HEK293 (cell line): ENCODE data around the gene OPCML.
A peak's percentile ranks its signal among the peaks of the same experiment; 100 is the strongest.

Source experiments
- CTCF ChIA-PET: fragments of 350-600 bp; formaldehyde crosslinking; extraction: SDS; loops from one replicate; lab custom pipeline; 2021; ENCODE audit warnings: antibody characterized with exemption; lab: Yijun Ruan, JAX
- POLR2A ChIA-PET: fragments of 300-600 bp; formaldehyde crosslinking; extraction: SDS; loops from one replicate; lab custom pipeline; 2020; ENCODE audit warnings: antibody characterized with exemption, inconsistent platforms; lab: Yijun Ruan, JAX
- H3K27ac ChIP-seq: fragments of 200-500 bp; sonication (Bioruptor generic); 2 replicates; pipeline ENCODE4 v1.5.1; 2014; ENCODE audit warnings: low read depth, low read length, control low read depth, inconsistent platforms; ENCODE audit errors: extremely low read depth
- H3K36me3 ChIP-seq, 2 experiments: fragments of 200-500 bp in 1 of 2; sonication (Bioruptor generic) in 1 of 2; 1 replicate in 1 of 2; 2 replicates in 1 of 2; pipeline ENCODE4 v1.5.1; 2014 to 2017; ENCODE audit warnings: inconsistent platforms in 2 of 2, low read length in 2 of 2; ENCODE audit not compliant: control insufficient read depth in 2 of 2, insufficient read depth in 1 of 2
- H3K4me1 ChIP-seq: fragments of 200-500 bp; sonication (Bioruptor generic); 2 replicates; pipeline ENCODE4 v1.5.1; 2014; ENCODE audit warnings: mild to moderate bottlenecking, low read length, inconsistent platforms; ENCODE audit not compliant: control insufficient read depth, insufficient read depth
- H3K4me3 ChIP-seq: 2 replicates; pipeline ENCODE4 v1.5.1; 2011; ENCODE audit warnings: low read depth, mild to moderate bottlenecking, control low read depth, low read length, moderate library complexity
- H3K9me3 ChIP-seq: fragments of 200-500 bp; sonication (Bioruptor generic); 2 replicates; pipeline ENCODE4 v1.5.1; 2014; ENCODE audit warnings: low read depth, low read length, inconsistent platforms; ENCODE audit not compliant: control insufficient read depth, insufficient read depth
- HOXA7 ChIP-seq: sonication (generic); formaldehyde crosslinking; IDR thresholded peaks from 2 replicates; pipeline ENCODE4 v1.8.1; 2022; ENCODE audit warnings: missing genetic modification reagents, borderline replicate concordance
- MEIS1 ChIP-seq: sonication (generic); formaldehyde crosslinking; IDR thresholded peaks from 2 replicates; pipeline ENCODE4 v1.8.1; 2022; ENCODE audit warnings: missing genetic modification reagents, mild to moderate bottlenecking, borderline replicate concordance
- REPIN1 ChIP-seq: fragments of 450-650 bp; formaldehyde crosslinking; IDR thresholded peaks from 2 replicates; pipeline ENCODE4 v1.5.1; 2017; ENCODE audit warnings: missing biosample characterization, missing genetic modification characterization, low read depth
- SCRT1 ChIP-seq: fragments of 450-650 bp; formaldehyde crosslinking; IDR thresholded peaks from 2 replicates; pipeline ENCODE4 v1.5.1; 2016; ENCODE audit warnings: missing biosample characterization, missing genetic modification characterization, borderline replicate concordance
- SP7 ChIP-seq: fragments of 450-650 bp; formaldehyde crosslinking; IDR thresholded peaks from 2 replicates; pipeline ENCODE4 v1.5.1; 2016; ENCODE audit warnings: missing biosample characterization, missing genetic modification characterization
- ZBTB48 ChIP-seq: fragments of 450-650 bp; formaldehyde crosslinking; IDR thresholded peaks from 2 replicates; pipeline ENCODE4 v1.5.1; 2016; ENCODE audit warnings: missing biosample characterization, missing genetic modification characterization
- ZIC2 ChIP-seq: fragments of 450-650 bp; formaldehyde crosslinking; IDR thresholded peaks from 2 replicates; pipeline ENCODE4 v1.5.1; 2016; ENCODE audit warnings: missing biosample characterization, missing genetic modification characterization
- ZNF133 ChIP-seq: fragments of 450-650 bp; formaldehyde crosslinking; IDR thresholded peaks from 2 replicates; pipeline ENCODE4 v1.5.1; 2016; ENCODE audit warnings: missing biosample characterization, missing genetic modification characterization
- ZNF140 ChIP-seq: fragments of 450-650 bp; formaldehyde crosslinking; IDR thresholded peaks from 2 replicates; pipeline ENCODE4 v1.5.1; 2016; ENCODE audit warnings: missing biosample characterization, missing genetic modification characterization
- ZNF174 ChIP-seq: fragments of 450-650 bp; formaldehyde crosslinking; IDR thresholded peaks from 2 replicates; pipeline ENCODE4 v1.5.0; 2017; ENCODE audit warnings: missing biosample characterization, mild to moderate bottlenecking, missing genetic modification characterization
- ZNF274 ChIP-seq, 2 experiments: fragments of 200-500 bp in 1 of 2; fragments of 450-650 bp in 1 of 2; sonication (Bioruptor generic) in 1 of 2; formaldehyde crosslinking in 1 of 2; IDR thresholded peaks; 2 replicates each; pipeline versions ENCODE4 v1.5.1 to v1.6.1; 2014 to 2016; ENCODE audit warnings: borderline replicate concordance in 1 of 2, inconsistent platforms in 1 of 2, low read length in 1 of 2, missing biosample characterization in 1 of 2, missing genetic modification characterization in 1 of 2
- ZNF324 ChIP-seq: fragments of 450-650 bp; formaldehyde crosslinking; IDR thresholded peaks from 2 replicates; pipeline ENCODE4 v1.5.1; 2016; ENCODE audit warnings: missing biosample characterization, missing genetic modification characterization
- ZNF530 ChIP-seq: fragments of 450-650 bp; formaldehyde crosslinking; IDR thresholded peaks from 2 replicates; pipeline ENCODE4 v1.5.1; 2016; ENCODE audit warnings: low read depth, missing biosample characterization, missing genetic modification characterization
- ZNF558 ChIP-seq: fragments of 450-650 bp; formaldehyde crosslinking; IDR thresholded peaks from 2 replicates; pipeline ENCODE4 v1.5.1; 2016; ENCODE audit warnings: missing biosample characterization, missing genetic modification characterization
- ZNF654 ChIP-seq: fragments of 450-650 bp; formaldehyde crosslinking; IDR thresholded peaks from 2 replicates; pipeline ENCODE4 v1.5.1; 2016; ENCODE audit warnings: low read depth, missing biosample characterization, missing genetic modification characterization
- ZNF660 ChIP-seq: fragments of 450-650 bp; IDR thresholded peaks from 2 replicates; pipeline ENCODE4 v1.5.1; 2018; ENCODE audit warnings: missing biosample characterization, mild to moderate bottlenecking, missing genetic modification characterization
- ZNF664 ChIP-seq: fragments of 450-650 bp; formaldehyde crosslinking; IDR thresholded peaks from 2 replicates; pipeline ENCODE4 v1.5.1; 2016; ENCODE audit warnings: missing biosample characterization, missing genetic modification characterization
- ZNF785 ChIP-seq: fragments of 450-650 bp; formaldehyde crosslinking; IDR thresholded peaks from 2 replicates; pipeline ENCODE4 v1.5.1; 2016; ENCODE audit warnings: missing biosample characterization, missing genetic modification characterization
- ZNF792 ChIP-seq: fragments of 450-650 bp; formaldehyde crosslinking; IDR thresholded peaks from 2 replicates; pipeline ENCODE4 v1.5.1; 2016; ENCODE audit warnings: missing biosample characterization, missing genetic modification characterization
- ZNF837 ChIP-seq: fragments of 450-650 bp; formaldehyde crosslinking; IDR thresholded peaks from 2 replicates; pipeline ENCODE4 v1.5.1; 2016; ENCODE audit warnings: missing biosample characterization, missing genetic modification characterization
- ZSCAN30 ChIP-seq: fragments of 450-650 bp; IDR thresholded peaks from 2 replicates; pipeline ENCODE4 v1.5.1; 2018; ENCODE audit warnings: missing biosample characterization, mild to moderate bottlenecking, missing genetic modification characterization, moderate library complexity
- ZXDB ChIP-seq: fragments of 450-650 bp; formaldehyde crosslinking; IDR thresholded peaks from 2 replicates; pipeline ENCODE4 v1.5.1; 2016; ENCODE audit warnings: missing biosample characterization, missing genetic modification characterization
- TF ChIP-seq, protein P1 (sequence below): fragments of 450-650 bp; formaldehyde crosslinking; IDR thresholded peaks from 2 replicates; pipeline ENCODE4 v1.5.1; 2016; ENCODE audit warnings: missing biosample characterization, missing genetic modification characterization
- TF ChIP-seq, protein P2 (sequence below): fragments of 450-650 bp; formaldehyde crosslinking; IDR thresholded peaks from 2 replicates; pipeline ENCODE4 v1.5.1; 2016; ENCODE audit warnings: missing biosample characterization, missing genetic modification characterization

OPCML gene

DNA sequence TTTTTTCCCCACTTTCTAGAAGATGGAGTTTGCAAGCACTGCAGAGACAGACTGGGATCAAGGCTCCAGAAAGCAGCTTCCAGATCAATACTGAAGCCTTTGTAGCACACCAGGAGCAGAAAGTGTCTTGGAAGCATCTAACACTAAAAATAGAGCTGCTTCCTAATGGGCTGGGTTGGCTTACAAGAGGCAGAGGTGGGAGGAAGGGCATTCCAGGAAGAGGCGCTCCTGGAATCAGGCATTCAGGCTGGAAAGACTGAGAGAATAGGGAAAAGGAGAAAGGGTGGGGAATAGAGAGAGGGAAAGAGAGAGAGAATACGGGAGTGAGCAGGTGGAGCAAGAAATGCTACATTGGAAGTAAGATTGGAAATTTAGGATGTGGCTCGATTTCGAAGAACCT is 395.9 kb downstream of the OPCML start:
- H3K4me3 ChIP-seq: no peak overlapping the region
- H3K4me1 ChIP-seq: no peaks in the 10 kb centered on the region
- ChIA-PET CTCF (interaction anchor here (0.6 to 3.4 kb wide), 7 partner anchors 8 to 1516 kb away, joined by 3 to 22 read pairs (median 4); no protein-coding TSS in a partner anchor), POLR2A (no interaction called here)
- H3K36me3 ChIP-seq: no peaks in the 10 kb centered on the region
- H3K9me3 ChIP-seq: no peaks in the 10 kb centered on the region
- no peak overlapping the region for H3K27ac ChIP-seq
- TF ChIP-seq ZIC2 (tag by site-specific recombination) (no peak), ZNF660 (tag by site-specific recombination) (no peak), ZNF530 (tag by site-specific recombination) (no peak), ZNF174 (tag by site-specific recombination) (no peak), ZNF664 (no peak), SCRT1 (no peak), ZSCAN30 (tag by site-specific recombination) (no peak), ZNF133 (no peak), ZNF324 (tag by site-specific recombination) (no peak), SP7 (tag by site-specific recombination) (no peak), ZNF792 (tag by site-specific recombination) (no peak), MEIS1 (no peak), ZNF837 (no peak), HOXA7 (CRISPR knock-in tag) (no peak), ZNF558 (tag by site-specific recombination) (no peak), ZXDB (tag by site-specific recombination) (no peak), ZNF785 (no peak), ZBTB48 (no peak), ZNF274 (IDR thresholded peaks at IDR 0.05; ENCODE audit: low read length) (no peak), ZNF274 (tag by site-specific recombination; IDR thresholded peaks at IDR 0.05; ENCODE audit: borderline replicate concordance) (no peak)
- TF ChIP-seq, protein P1, sequence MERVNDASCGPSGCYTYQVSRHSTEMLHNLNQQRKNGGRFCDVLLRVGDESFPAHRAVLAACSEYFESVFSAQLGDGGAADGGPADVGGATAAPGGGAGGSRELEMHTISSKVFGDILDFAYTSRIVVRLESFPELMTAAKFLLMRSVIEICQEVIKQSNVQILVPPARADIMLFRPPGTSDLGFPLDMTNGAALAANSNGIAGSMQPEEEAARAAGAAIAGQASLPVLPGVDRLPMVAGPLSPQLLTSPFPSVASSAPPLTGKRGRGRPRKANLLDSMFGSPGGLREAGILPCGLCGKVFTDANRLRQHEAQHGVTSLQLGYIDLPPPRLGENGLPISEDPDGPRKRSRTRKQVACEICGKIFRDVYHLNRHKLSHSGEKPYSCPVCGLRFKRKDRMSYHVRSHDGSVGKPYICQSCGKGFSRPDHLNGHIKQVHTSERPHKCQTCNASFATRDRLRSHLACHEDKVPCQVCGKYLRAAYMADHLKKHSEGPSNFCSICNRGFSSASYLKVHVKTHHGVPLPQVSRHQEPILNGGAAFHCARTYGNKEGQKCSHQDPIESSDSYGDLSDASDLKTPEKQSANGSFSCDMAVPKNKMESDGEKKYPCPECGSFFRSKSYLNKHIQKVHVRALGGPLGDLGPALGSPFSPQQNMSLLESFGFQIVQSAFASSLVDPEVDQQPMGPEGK: no peak
- TF ChIP-seq, all 188 proteins: peak for 0

DNA sequence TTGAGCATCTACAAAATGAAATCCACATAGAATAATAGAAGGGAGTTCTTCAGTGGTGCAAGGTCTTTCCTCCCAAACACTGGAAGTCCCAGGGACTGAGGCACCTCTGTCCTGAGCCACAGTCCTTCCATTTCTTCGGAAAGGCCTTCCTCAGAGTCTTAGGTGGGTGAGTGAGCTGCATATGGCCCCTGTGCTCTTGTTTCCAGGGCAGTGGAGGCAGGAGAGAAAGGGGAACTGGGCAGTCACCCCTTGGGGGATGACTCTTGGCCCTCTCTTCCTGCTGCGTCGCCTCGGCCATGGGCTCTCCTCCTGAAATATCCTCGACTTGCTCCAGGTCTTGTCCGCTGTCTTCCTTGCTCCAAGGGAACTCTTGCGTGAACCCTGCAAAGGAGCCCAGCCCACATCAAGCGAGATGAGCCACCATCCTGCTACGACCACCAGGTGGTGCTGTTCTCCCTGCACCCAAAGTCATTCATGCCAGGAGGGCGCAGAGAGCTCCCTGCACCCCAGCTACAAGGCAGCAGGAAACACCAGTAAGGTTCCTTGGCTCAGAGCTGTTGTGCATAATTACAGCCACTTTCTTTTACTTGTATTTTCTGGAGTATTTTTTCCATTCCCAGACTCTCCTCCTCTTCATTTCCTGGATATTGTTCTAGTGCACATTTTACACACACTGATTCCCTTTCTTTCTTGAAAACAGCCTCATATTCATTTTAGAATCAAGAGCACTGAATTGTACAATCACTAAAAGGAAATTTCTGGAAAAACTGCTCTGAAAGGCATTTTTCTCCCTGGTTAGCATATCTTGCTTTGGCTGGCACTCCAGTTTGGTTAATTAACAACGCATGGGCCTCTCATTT is 397.8 kb downstream of the OPCML start:
- Histone ChIP-seq H3K9me3 (no peaks in the 10 kb centered on the region), H3K27ac (no peak overlapping the region), H3K36me3 (no peaks in the 10 kb centered on the region), H3K4me1 (no peaks in the 10 kb centered on the region), H3K4me3 (no peak overlapping the region)
- ChIA-PET POLR2A (no interaction called here), CTCF (interaction anchor here (0.5 to 3.7 kb wide), 37 partner anchors 10 to 1668 kb away, joined by 3 to 39 read pairs (median 4); no protein-coding TSS in a partner anchor)
- TF ChIP-seq, protein P2, sequence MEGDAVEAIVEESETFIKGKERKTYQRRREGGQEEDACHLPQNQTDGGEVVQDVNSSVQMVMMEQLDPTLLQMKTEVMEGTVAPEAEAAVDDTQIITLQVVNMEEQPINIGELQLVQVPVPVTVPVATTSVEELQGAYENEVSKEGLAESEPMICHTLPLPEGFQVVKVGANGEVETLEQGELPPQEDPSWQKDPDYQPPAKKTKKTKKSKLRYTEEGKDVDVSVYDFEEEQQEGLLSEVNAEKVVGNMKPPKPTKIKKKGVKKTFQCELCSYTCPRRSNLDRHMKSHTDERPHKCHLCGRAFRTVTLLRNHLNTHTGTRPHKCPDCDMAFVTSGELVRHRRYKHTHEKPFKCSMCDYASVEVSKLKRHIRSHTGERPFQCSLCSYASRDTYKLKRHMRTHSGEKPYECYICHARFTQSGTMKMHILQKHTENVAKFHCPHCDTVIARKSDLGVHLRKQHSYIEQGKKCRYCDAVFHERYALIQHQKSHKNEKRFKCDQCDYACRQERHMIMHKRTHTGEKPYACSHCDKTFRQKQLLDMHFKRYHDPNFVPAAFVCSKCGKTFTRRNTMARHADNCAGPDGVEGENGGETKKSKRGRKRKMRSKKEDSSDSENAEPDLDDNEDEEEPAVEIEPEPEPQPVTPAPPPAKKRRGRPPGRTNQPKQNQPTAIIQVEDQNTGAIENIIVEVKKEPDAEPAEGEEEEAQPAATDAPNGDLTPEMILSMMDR (tag by site-specific recombination): peak; percentile 15; the same call in 1 of the 2 replicates
- no peak for TF ChIP-seq REPIN1
- peak; percentile 31 for TF ChIP-seq ZNF654 (tag by site-specific recombination)
- no peak for TF ChIP-seq ZNF140
- TF ChIP-seq, all 188 proteins: peak for 2
